Erythroblast (primary cell): ENCODE data around the gene NANOG.

ENCODE experiments used
- GATA1 ChIP-seq: IDR thresholded peaks from 2 replicates; pipeline ENCODE4 v1.6.1; 2011; ENCODE audit warnings: low read depth, mild to moderate bottlenecking, control low read depth, low read length, moderate library complexity
- POLR2A ChIP-seq: IDR thresholded peaks from 2 replicates; pipeline ENCODE4 v1.6.1; 2011; ENCODE audit warnings: mild to moderate bottlenecking, low read length

DNA sequence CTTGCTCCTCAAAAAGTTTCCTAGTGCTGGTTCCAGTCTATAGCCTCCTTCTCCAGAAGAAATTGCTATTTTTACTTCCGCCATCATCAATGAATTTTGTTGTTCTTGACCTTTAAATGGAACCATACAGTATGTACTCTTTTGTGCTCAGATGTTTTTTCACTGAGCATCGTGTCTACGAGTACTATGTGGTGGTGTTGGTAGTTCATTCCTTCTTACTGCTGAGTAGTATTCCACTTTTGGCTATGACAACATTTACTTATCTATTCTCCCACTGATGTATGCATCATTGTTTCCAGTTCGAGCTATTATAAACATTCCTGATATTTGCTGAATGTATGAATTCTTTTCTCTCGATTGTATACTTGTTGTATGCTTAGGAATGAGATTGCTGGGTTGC, 54.9 kb downstream of the NANOG start:
- no peak for TF ChIP-seq POLR2A
- TF ChIP-seq GATA1: no peak
